ENCODE data around the gene PLEKHA5.
"Not testable (repeated sequence)": the region's sequence is repeated elsewhere in the genome, so short reads cannot be mapped to it uniquely, and the experiment has no call there.

The PLEKHA5 gene

GRCh38 chr12:19168644-19169043, 39.1 kb downstream of the PLEKHA5 start:
- no peak for DNase-seq

- DNase-seq = no peak
Measured at GRCh38 chr12:19169222-19169621, 39.7 kb downstream of the PLEKHA5 start.

GRCh38 chr12:19170286-19170685, 40.8 kb downstream of the PLEKHA5 start:
- DNase-seq = not testable (repeated sequence)

GRCh38 chr12:19171731-19172130, 42.2 kb downstream of the PLEKHA5 start:
- DNase-seq = no peak

- no peak for DNase-seq
Measured at GRCh38 chr12:19177754-19178153, 48.2 kb downstream of the PLEKHA5 start.

GRCh38 chr12:19179986-19180385, 50.5 kb downstream of the PLEKHA5 start:
- no peak for DNase-seq

GRCh38 chr12:19181666-19182426, 52.3 kb downstream of the PLEKHA5 start:
- DNase-seq = peak; percentile 10

GRCh38 chr12:19183121-19183838, 53.7 kb downstream of the PLEKHA5 start:
- no peak for DNase-seq

- no peak for DNase-seq
Measured at GRCh38 chr12:19185262-19185929, 55.9 kb downstream of the PLEKHA5 start.

GRCh38 chr12:19186722-19187661, 57.5 kb downstream of the PLEKHA5 start:
- peak; percentile 30 for DNase-seq

GRCh38 chr12:19189522-19189921, 60.0 kb downstream of the PLEKHA5 start:
- no peak for DNase-seq

- DNase-seq = no peak
Measured at GRCh38 chr12:19190292-19191031, 60.9 kb downstream of the PLEKHA5 start.

- no peak for DNase-seq
Measured at GRCh38 chr12:19191089-19191488, 61.6 kb downstream of the PLEKHA5 start.

- DNase-seq = no peak
Measured at GRCh38 chr12:19191563-19191962, 62.0 kb downstream of the PLEKHA5 start.

GRCh38 chr12:19192710-19193109, 63.2 kb downstream of the PLEKHA5 start:
- DNase-seq = no peak

GRCh38 chr12:19194963-19195362, 65.4 kb downstream of the PLEKHA5 start:
- DNase-seq = no peak

GRCh38 chr12:19196959-19197630, 67.6 kb downstream of the PLEKHA5 start:
- DNase-seq = no peak

- DNase-seq = no peak
Measured at GRCh38 chr12:19198272-19198671, 68.7 kb downstream of the PLEKHA5 start.

GRCh38 chr12:19199332-19199731, 69.8 kb downstream of the PLEKHA5 start:
- no peak for DNase-seq

GRCh38 chr12:19200261-19200660, 70.7 kb downstream of the PLEKHA5 start:
- no peak for DNase-seq

GRCh38 chr12:19201661-19202060, 72.1 kb downstream of the PLEKHA5 start:
- no peak for DNase-seq

Measured in activated CD4-positive, alpha-beta T cell treated with anti-CD3 and anti-CD28 coated beads, Interleukin-2, amount 50 U/mL, for 16 hours (primary cell).